Dendritic cell treated with granulocyte-macrophage colony-stimulating factor and Interleukin-4, amounts not matched to agents 40 ng/mL and 50 ng/mL, for 4 days (primary cell): ENCODE measurements around the gene ADAMTS2.

Experiments
- H3K27ac Mint-ChIP-seq: one replicate; pipeline ENCODE4 v1.8.0; 2022; ENCODE audit warnings: mild to moderate bottlenecking, mixed read lengths
- H3K27me3 Mint-ChIP-seq: one replicate; pipeline ENCODE4 v1.8.0; 2022; ENCODE audit warnings: mild to moderate bottlenecking, mixed read lengths
- H3K36me3 Mint-ChIP-seq: one replicate; pipeline ENCODE4 v1.8.0; 2022; ENCODE audit warnings: low read depth, mixed read lengths
- H3K4me1 Mint-ChIP-seq: one replicate; pipeline ENCODE4 v1.8.0; 2022; ENCODE audit warnings: low read depth, mixed read lengths
- H3K4me3 Mint-ChIP-seq: one replicate; pipeline ENCODE4 v1.8.0; 2022; ENCODE audit warnings: mild to moderate bottlenecking, moderate library complexity, mixed read lengths
- H3K9me3 Mint-ChIP-seq: one replicate; pipeline ENCODE4 v1.8.0; 2022; ENCODE audit warnings: mixed read lengths
- intact Hi-C: fragments of 100-400 bp; cut with micrococcal nuclease; formaldehyde crosslinking; loops from one replicate; pipeline ENCODE4 v1.15.0; 2022

Gene ADAMTS2

GRCh38 chr5:179211068-179211467, 134.2 kb downstream of the ADAMTS2 start:
- intact Hi-C loops = no loop called here
- no peaks in the 10 kb centered on the region for H3K4me1 Mint-ChIP-seq
- no peaks in the 10 kb centered on the region for H3K9me3 Mint-ChIP-seq
- H3K27me3 Mint-ChIP-seq = no peaks in the 10 kb centered on the region
- no peaks in the 10 kb centered on the region for H3K36me3 Mint-ChIP-seq
- H3K4me3 Mint-ChIP-seq = no peak overlapping the region
- no peak overlapping the region for H3K27ac Mint-ChIP-seq

GRCh38 chr5:179210478-179210877, 134.8 kb downstream of the ADAMTS2 start:
- intact Hi-C loops = no loop called here
- H3K27ac Mint-ChIP-seq = no peak overlapping the region
- no peak overlapping the region for H3K4me3 Mint-ChIP-seq
- no peaks in the 10 kb centered on the region for H3K27me3 Mint-ChIP-seq
- no peaks in the 10 kb centered on the region for H3K36me3 Mint-ChIP-seq
- no peaks in the 10 kb centered on the region for H3K9me3 Mint-ChIP-seq
- no peaks in the 10 kb centered on the region for H3K4me1 Mint-ChIP-seq

GRCh38 chr5:179209359-179210150, 135.7 kb downstream of the ADAMTS2 start:
- intact Hi-C loops = no loop called here

GRCh38 chr5:179208706-179209358, 136.4 kb downstream of the ADAMTS2 start:
- Mint-ChIP-seq H3K27ac (no peak overlapping the region), H3K4me1 (no peaks in the 10 kb centered on the region), H3K36me3 (no peaks in the 10 kb centered on the region), H3K27me3 (no peaks in the 10 kb centered on the region), H3K9me3 (no peaks in the 10 kb centered on the region), H3K4me3 (no peak overlapping the region)
- intact Hi-C loops = no loop called here

More at GRCh38 chr5:179209359-179210150, 135.7 kb downstream of the ADAMTS2 start:
- Mint-ChIP-seq H3K4me1 (no peaks in the 10 kb centered on the region), H3K36me3 (no peaks in the 10 kb centered on the region), H3K27me3 (no peaks in the 10 kb centered on the region), H3K4me3 (no peak overlapping the region), H3K27ac (no peak overlapping the region), H3K9me3 (no peaks in the 10 kb centered on the region)

GRCh38 chr5:179207920-179208705, 137.1 kb downstream of the ADAMTS2 start:
- no peaks in the 10 kb centered on the region for H3K4me1 Mint-ChIP-seq
- intact Hi-C loops = no loop called here
- no peaks in the 10 kb centered on the region for H3K27me3 Mint-ChIP-seq
- H3K36me3 Mint-ChIP-seq = no peaks in the 10 kb centered on the region
- no peaks in the 10 kb centered on the region for H3K9me3 Mint-ChIP-seq
- no peak overlapping the region for H3K27ac Mint-ChIP-seq
- no peak overlapping the region for H3K4me3 Mint-ChIP-seq

- Mint-ChIP-seq H3K27me3 (no peaks in the 10 kb centered on the region), H3K36me3 (no peaks in the 10 kb centered on the region), H3K9me3 (no peaks in the 10 kb centered on the region), H3K4me3 (no peak overlapping the region), H3K27ac (no peak overlapping the region), H3K4me1 (no peaks in the 10 kb centered on the region)
- intact Hi-C loops = no loop called here
Measured at GRCh38 chr5:179207470-179207869, 137.8 kb downstream of the ADAMTS2 start.

GRCh38 chr5:179206366-179206765, 138.9 kb downstream of the ADAMTS2 start:
- H3K27me3 Mint-ChIP-seq = no peaks in the 10 kb centered on the region
- no peak overlapping the region for H3K4me3 Mint-ChIP-seq
- no peak overlapping the region for H3K27ac Mint-ChIP-seq
- no peaks in the 10 kb centered on the region for H3K9me3 Mint-ChIP-seq
- intact Hi-C loops = no loop called here
- H3K36me3 Mint-ChIP-seq = no peaks in the 10 kb centered on the region
- H3K4me1 Mint-ChIP-seq = no peaks in the 10 kb centered on the region

GRCh38 chr5:179205277-179205676, 140.0 kb downstream of the ADAMTS2 start:
- H3K27ac Mint-ChIP-seq = no peak overlapping the region
- H3K4me3 Mint-ChIP-seq = no peak overlapping the region
- intact Hi-C loops = no loop called here

GRCh38 chr5:179204572-179204971, 140.7 kb downstream of the ADAMTS2 start:
- Mint-ChIP-seq H3K36me3 (no peaks in the 10 kb centered on the region), H3K27me3 (no peaks in the 10 kb centered on the region), H3K4me3 (no peak overlapping the region), H3K4me1 (no peaks in the 10 kb centered on the region), H3K27ac (no peak overlapping the region), H3K9me3 (no peaks in the 10 kb centered on the region)
- intact Hi-C loops = no loop called here

More at GRCh38 chr5:179205277-179205676, 140.0 kb downstream of the ADAMTS2 start:
- no peaks in the 10 kb centered on the region for H3K27me3 Mint-ChIP-seq
- no peaks in the 10 kb centered on the region for H3K4me1 Mint-ChIP-seq
- H3K36me3 Mint-ChIP-seq = no peaks in the 10 kb centered on the region
- no peaks in the 10 kb centered on the region for H3K9me3 Mint-ChIP-seq

- intact Hi-C loops = no loop called here
- Mint-ChIP-seq H3K4me3 (no peak overlapping the region), H3K4me1 (no peaks in the 10 kb centered on the region), H3K27me3 (no peaks in the 10 kb centered on the region), H3K27ac (no peak overlapping the region), H3K36me3 (no peaks in the 10 kb centered on the region), H3K9me3 (no peaks in the 10 kb centered on the region)
Measured at GRCh38 chr5:179203248-179203647, 142.0 kb downstream of the ADAMTS2 start.

GRCh38 chr5:179201986-179202385, 143.3 kb downstream of the ADAMTS2 start:
- Mint-ChIP-seq H3K27ac (no peak overlapping the region), H3K4me1 (no peaks in the 10 kb centered on the region), H3K4me3 (no peak overlapping the region), H3K36me3 (no peaks in the 10 kb centered on the region), H3K9me3 (no peaks in the 10 kb centered on the region), H3K27me3 (no peaks in the 10 kb centered on the region)
- intact Hi-C loops = no loop called here

GRCh38 chr5:179199246-179199645, 146.0 kb downstream of the ADAMTS2 start:
- H3K27ac Mint-ChIP-seq = no peak overlapping the region

GRCh38 chr5:179198825-179199224, 146.4 kb downstream of the ADAMTS2 start:
- Mint-ChIP-seq H3K27ac (no peak overlapping the region), H3K4me3 (no peak overlapping the region), H3K4me1 (no peaks in the 10 kb centered on the region), H3K36me3 (no peaks in the 10 kb centered on the region), H3K9me3 (no peaks in the 10 kb centered on the region), H3K27me3 (no peaks in the 10 kb centered on the region)
- intact Hi-C loops = no loop called here

More at GRCh38 chr5:179199246-179199645, 146.0 kb downstream of the ADAMTS2 start:
- intact Hi-C loops = no loop called here
- Mint-ChIP-seq H3K4me1 (no peaks in the 10 kb centered on the region), H3K36me3 (no peaks in the 10 kb centered on the region), H3K4me3 (no peak overlapping the region), H3K9me3 (no peaks in the 10 kb centered on the region), H3K27me3 (no peaks in the 10 kb centered on the region)
